ENCODE results near the gene PDGFD. TPM values are rescaled to one million over a fixed set of nuclear protein-coding genes. Genes with fewer than 3 reads are reported as not detected.

Gene PDGFD
- total RNA-seq, 2 donors from 2014 or later, result not detected

Other genes with a start within 250 kb of the PDGFD start
- gene DDI1, start 127.5 kb downstream of the PDGFD start, total RNA-seq, result not detected